ENCODE data around the gene KCNK10. TPM values are rescaled to one million over a fixed set of nuclear protein-coding genes. Genes with fewer than 3 reads are reported as not detected.

Gene KCNK10
- total RNA-seq, 2 experiments from 2014 or later: not detected

- ChIA-PET CTCF (no interaction called here), POLR2A (no interaction called here)
- no peak overlapping the region for H3K27ac Mint-ChIP-seq
- no peak for ATAC-seq (ENCODE audit: poor library complexity)
- no peaks in the 10 kb centered on the region for H3K36me3 Mint-ChIP-seq (ENCODE audit: low read depth)
- TF ChIP-seq CTCF (IDR thresholded peaks at IDR 0.05): no peak
- H3K4me1 ChIP-seq (ENCODE audit: insufficient read depth, low read length): no peaks in the 10 kb centered on the region
- H3K36me3 ChIP-seq (ENCODE audit: insufficient read depth, low read length): no peaks in the 10 kb centered on the region
- no peak overlapping the region for H3K4me3 ChIP-seq (ENCODE audit: low read length)
- H3K27me3 Mint-ChIP-seq: peaks cover 51% of the 10 kb centered on the region
- no peaks in the 10 kb centered on the region for H3K4me1 Mint-ChIP-seq (ENCODE audit: low read depth)
- intact Hi-C loops (cut with DNase I, micrococcal nuclease): no loop called here
- no peaks in the 10 kb centered on the region for H3K9me3 Mint-ChIP-seq
- peaks cover 0 to 3% of the 10 kb centered on the region in 2 experiments for H3K27me3 ChIP-seq (ENCODE audit: control insufficient read depth in 1 of 2, insufficient read depth in 2 of 2, low read length in 2 of 2)
- DNase-seq: no peak
- no peak overlapping the region for H3K4me3 Mint-ChIP-seq
- H3K27ac ChIP-seq (ENCODE audit: low read depth in 1 of 2, low read length in 2 of 2): no peak overlapping the region
- H3K9me3 ChIP-seq (ENCODE audit: control insufficient read depth in 1 of 2, insufficient read depth in 1 of 2, low read length in 2 of 2): no peaks in the 10 kb centered on the region
Observed at GRCh38 chr14:88203291-88203690, 119.8 kb downstream of the KCNK10 start.

GRCh38 chr14:88202286-88202685 is 120.8 kb downstream of the KCNK10 start:
- H3K27ac Mint-ChIP-seq: no peak overlapping the region
- CTCF ChIA-PET: no interaction called here
- intact Hi-C loops (cut with DNase I, micrococcal nuclease): no loop called here

GRCh38 chr14:88201851-88202250 is 121.2 kb downstream of the KCNK10 start:
- Mint-ChIP-seq H3K4me1 (ENCODE audit: low read depth) (no peaks in the 10 kb centered on the region), H3K36me3 (ENCODE audit: low read depth) (no peaks in the 10 kb centered on the region), H3K27ac (no peak overlapping the region), H3K9me3 (no peaks in the 10 kb centered on the region), H3K27me3 (peaks cover 51% of the 10 kb centered on the region), H3K4me3 (no peak overlapping the region)
- no peaks in the 10 kb centered on the region for H3K27me3 ChIP-seq (ENCODE audit: control insufficient read depth in 1 of 2, insufficient read depth in 2 of 2, low read length in 2 of 2)
- DNase-seq (no peak), ATAC-seq (ENCODE audit: poor library complexity) (no peak)
- no peak overlapping the region for H3K4me3 ChIP-seq (ENCODE audit: low read length)
- ChIA-PET CTCF (no interaction called here), POLR2A (no interaction called here)
- TF ChIP-seq CTCF (IDR thresholded peaks at IDR 0.05): no peak
- intact Hi-C loops (cut with DNase I, micrococcal nuclease): no loop called here
- no peaks in the 10 kb centered on the region for H3K9me3 ChIP-seq (ENCODE audit: control insufficient read depth in 1 of 2, insufficient read depth in 1 of 2, low read length in 2 of 2)
- H3K36me3 ChIP-seq (ENCODE audit: insufficient read depth, low read length): no peaks in the 10 kb centered on the region
- H3K27ac ChIP-seq (ENCODE audit: low read depth in 1 of 2, low read length in 2 of 2): no peak overlapping the region
- no peaks in the 10 kb centered on the region for H3K4me1 ChIP-seq (ENCODE audit: insufficient read depth, low read length)

More at GRCh38 chr14:88202286-88202685, 120.8 kb downstream of the KCNK10 start:
- Histone ChIP-seq H3K4me3 (ENCODE audit: low read length) (no peak overlapping the region), H3K36me3 (ENCODE audit: insufficient read depth, low read length) (no peaks in the 10 kb centered on the region), H3K27me3 (ENCODE audit: control insufficient read depth in 1 of 2, insufficient read depth in 2 of 2, low read length in 2 of 2) (peaks cover 0 to under 1% of the 10 kb centered on the region in 2 experiments), H3K27ac (ENCODE audit: low read depth in 1 of 2, low read length in 2 of 2) (no peak overlapping the region), H3K4me1 (ENCODE audit: insufficient read depth, low read length) (no peaks in the 10 kb centered on the region), H3K9me3 (ENCODE audit: control insufficient read depth in 1 of 2, insufficient read depth in 1 of 2, low read length in 2 of 2) (no peaks in the 10 kb centered on the region)
- H3K4me3 Mint-ChIP-seq: no peak overlapping the region
- DNase-seq (no peak), ATAC-seq (ENCODE audit: poor library complexity) (no peak)
- TF ChIP-seq CTCF (IDR thresholded peaks at IDR 0.05): no peak
- no peaks in the 10 kb centered on the region for H3K4me1 Mint-ChIP-seq (ENCODE audit: low read depth)
- no peaks in the 10 kb centered on the region for H3K36me3 Mint-ChIP-seq (ENCODE audit: low read depth)
- H3K27me3 Mint-ChIP-seq: peaks cover 51% of the 10 kb centered on the region
- no peaks in the 10 kb centered on the region for H3K9me3 Mint-ChIP-seq
- POLR2A ChIA-PET: no interaction called here
